H9 (cell line): Measurements from ENCODE around the gene SPIB. TPM values are rescaled to one million over a fixed set of nuclear protein-coding genes. Genes with fewer than 3 reads are reported as not detected.
A peak's percentile ranks its signal among the peaks of the same experiment; 100 is the strongest.
"Not testable (repeated sequence)": the region's sequence is repeated elsewhere in the genome, so short reads cannot be mapped to it uniquely, and the experiment has no call there.

Experiments used
- DNase-seq: peaks from one replicate; pipeline ENCODE4 v3.0.0-alpha.2; 2017
- H2AFZ ChIP-seq: one replicate; pipeline ENCODE4 v1.6.1; 2013; ENCODE audit warnings: mild to moderate bottlenecking, low read length, control low read depth, moderate library complexity
- H2AK5ac ChIP-seq: 2 replicates; pipeline ENCODE4 v1.6.1; 2013; ENCODE audit warnings: low read length, control low read depth, mixed read lengths; ENCODE audit not compliant: insufficient read length
- H2BK120ac ChIP-seq: one replicate; pipeline ENCODE4 v1.6.1; 2013; ENCODE audit warnings: low read depth, mild to moderate bottlenecking, low read length, control low read depth, inconsistent platforms; ENCODE audit not compliant: poor library complexity, severe bottlenecking
- H2BK12ac ChIP-seq: 2 replicates; pipeline ENCODE4 v1.6.1; 2013; ENCODE audit warnings: low read length, control low read depth, mixed read lengths, low read depth; ENCODE audit not compliant: insufficient read length
- H2BK15ac ChIP-seq: 2 replicates; pipeline ENCODE4 v1.6.1; 2013; ENCODE audit warnings: low read depth, low read length, control low read depth
- H2BK20ac ChIP-seq: one replicate; pipeline ENCODE4 v1.6.1; 2013; ENCODE audit warnings: low read depth, mild to moderate bottlenecking, low read length, control low read depth, inconsistent platforms; ENCODE audit not compliant: poor library complexity, severe bottlenecking
- H2BK5ac ChIP-seq: 2 replicates; pipeline ENCODE4 v1.6.1; 2013; ENCODE audit warnings: low read length, control low read depth, mixed read lengths; ENCODE audit not compliant: insufficient read length
- H3K14ac ChIP-seq: 2 replicates; pipeline ENCODE4 v1.6.1; 2013; ENCODE audit warnings: low read length, control low read depth; ENCODE audit not compliant: insufficient read depth
- H3K18ac ChIP-seq: 2 replicates; pipeline ENCODE4 v1.6.1; 2013; ENCODE audit warnings: low read depth, mild to moderate bottlenecking, mixed read lengths, low read length, control low read depth; ENCODE audit not compliant: insufficient read length
- H3K23ac ChIP-seq: 2 replicates; pipeline ENCODE4 v1.6.1; 2013; ENCODE audit warnings: low read length, control low read depth, mixed read lengths, low read depth; ENCODE audit not compliant: insufficient read length
- H3K23me2 ChIP-seq: 2 replicates; pipeline ENCODE4 v1.6.1; 2013; ENCODE audit warnings: low read depth, mild to moderate bottlenecking, mixed read lengths, low read length, control low read depth; ENCODE audit not compliant: insufficient read length, poor library complexity, severe bottlenecking
- H3K27ac ChIP-seq: 2 replicates; pipeline ENCODE4 v1.5.1; 2013; ENCODE audit warnings: low read length, control low read depth, mixed read lengths, low read depth; ENCODE audit not compliant: insufficient read length
- H3K27me3 ChIP-seq: 2 replicates; pipeline ENCODE4 v1.6.1; 2013; ENCODE audit warnings: low read length, control low read depth, inconsistent platforms; ENCODE audit not compliant: insufficient read depth
- H3K4ac ChIP-seq: 2 replicates; pipeline ENCODE4 v1.6.1; 2013; ENCODE audit warnings: low read depth, mild to moderate bottlenecking, control low read depth, inconsistent platforms, low read length, moderate library complexity
- H3K4me1 ChIP-seq: 2 replicates; pipeline ENCODE4 v1.6.1; 2013; ENCODE audit warnings: low read length, control low read depth, inconsistent platforms; ENCODE audit not compliant: insufficient read depth
- H3K4me2 ChIP-seq: 2 replicates; pipeline ENCODE4 v1.6.1; 2013; ENCODE audit warnings: low read length, control low read depth, mixed read lengths; ENCODE audit not compliant: insufficient read length, insufficient read depth
- H3K56ac ChIP-seq: 2 replicates; pipeline ENCODE4 v1.6.1; 2013; ENCODE audit warnings: low read depth, mild to moderate bottlenecking, mixed read lengths, low read length, control low read depth; ENCODE audit not compliant: insufficient read length
- H3K79me1 ChIP-seq: 2 replicates; pipeline ENCODE4 v1.6.1; 2013; ENCODE audit warnings: low read depth, mild to moderate bottlenecking, moderate library complexity, low read length, control low read depth, inconsistent platforms; ENCODE audit not compliant: insufficient read depth, poor library complexity, severe bottlenecking
- H3K79me2 ChIP-seq: 2 replicates; pipeline ENCODE4 v1.6.1; 2013; ENCODE audit warnings: low read length, control low read depth, inconsistent platforms; ENCODE audit not compliant: insufficient read depth
- H3K9ac ChIP-seq: 2 replicates; pipeline ENCODE4 v1.6.1; 2013; ENCODE audit warnings: low read length, control low read depth, mixed read lengths; ENCODE audit not compliant: insufficient read length; ENCODE audit errors: extremely low read depth
- H3K9me3 ChIP-seq: one replicate; pipeline ENCODE4 v1.6.1; 2013; ENCODE audit warnings: low read depth, low read length, inconsistent platforms; ENCODE audit not compliant: control insufficient read depth
- H3T11ph ChIP-seq: one replicate; pipeline ENCODE4 v1.6.1; 2013; ENCODE audit warnings: mild to moderate bottlenecking, low read length, control low read depth, inconsistent platforms
- H4K20me1 ChIP-seq: one replicate; pipeline ENCODE4 v1.6.1; 2013; ENCODE audit not compliant: control insufficient read depth, insufficient read length, insufficient read depth
- H4K5ac ChIP-seq: 2 replicates; pipeline ENCODE4 v1.6.1; 2013; ENCODE audit warnings: low read depth, mild to moderate bottlenecking, mixed read lengths, low read length, control low read depth; ENCODE audit not compliant: insufficient read length
- H4K8ac ChIP-seq: replicated peaks from 2 replicates; pipeline ENCODE4 v1.6.1; 2013; ENCODE audit warnings: low read length, control low read depth, mixed read lengths, low read depth; ENCODE audit not compliant: insufficient read length
- H4K91ac ChIP-seq: 2 replicates; pipeline ENCODE4 v1.6.1; 2013; ENCODE audit warnings: low read depth, mild to moderate bottlenecking, moderate library complexity, mixed read lengths, low read length, control low read depth; ENCODE audit not compliant: insufficient read length
- H3K27ac Mint-ChIP-seq, 3 experiments: 2 replicates in 2 of 3; 3 replicates in 1 of 3; pipeline ENCODE4 v1.8.0; 2020 to 2021; ENCODE audit warnings: mixed read lengths in 3 of 3, mild to moderate bottlenecking in 1 of 3, moderate library complexity in 1 of 3
- H3K27me3 Mint-ChIP-seq: 2 replicates; pipeline ENCODE4 v1.8.0; 2021; ENCODE audit warnings: low read depth, mild to moderate bottlenecking, moderate library complexity, mixed read lengths
- H3K36me3 Mint-ChIP-seq, 3 experiments: 2 replicates in 2 of 3; 3 replicates in 1 of 3; pipeline ENCODE4 v1.8.0; 2020 to 2021; ENCODE audit warnings: low read depth in 3 of 3, mixed read lengths in 3 of 3; ENCODE audit not compliant: insufficient read depth in 1 of 3
- H3K4me1 Mint-ChIP-seq, 2 experiments: 2 replicates each; pipeline ENCODE4 v1.8.0; 2020; ENCODE audit warnings: mixed read lengths in 2 of 2
- H3K4me3 Mint-ChIP-seq, 2 experiments: 2 replicates in 1 of 2; 3 replicates in 1 of 2; pipeline ENCODE4 v1.8.0; 2020 to 2021; ENCODE audit warnings: mild to moderate bottlenecking in 2 of 2, mixed read lengths in 2 of 2, moderate library complexity in 1 of 2
- H3K9me3 Mint-ChIP-seq, 2 experiments: 2 replicates in 1 of 2; 3 replicates in 1 of 2; pipeline ENCODE4 v1.8.0; 2020; ENCODE audit warnings: mild to moderate bottlenecking in 2 of 2, mixed read lengths in 2 of 2, moderate library complexity in 1 of 2
- CTCF ChIP-seq: fragments of 200-600 bp; sonication (generic); conservative IDR thresholded peaks from 3 replicates; pipeline ENCODE4 v1.8.0; 2021; ENCODE audit warnings: antibody characterized with exemption, mild to moderate bottlenecking
- WGBS: extraction: QIAGEN DNeasy Blood & Tissue Kit; methylation state at CpG from one replicate; pipeline ENCODE4 v1.1.7; 2013; ENCODE audit warnings: missing lambda C conversion rate, low lambda C conversion rate, mixed read lengths; ENCODE audit not compliant: insufficient read length; ENCODE audit errors: extremely low coverage; 5-methylcytosine and 5-hydroxymethylcytosine counted together
- total RNA-seq: library from RNA; stranded (reverse); gene quantifications from 2 replicates; pipeline ENCODE4 v1.2.1, GENCODE V29; 2021

Gene SPIB
- total RNA-seq, 1 experiment from 2014 or later: 33.3 TPM

- Histone ChIP-seq H3K9ac (no peak overlapping the region), H2BK120ac (no peak overlapping the region), H3K27ac (no peak overlapping the region), H2AK5ac (no peak overlapping the region), H3T11ph (no peak overlapping the region), H2AFZ (no peak overlapping the region), H2BK15ac (no peak overlapping the region), H4K5ac (no peak overlapping the region), H3K79me2 (peaks cover 12% of the 10 kb centered on the region; the same call in 1 of the 2 replicates), H3K56ac (no peak overlapping the region), H3K4ac (no peak overlapping the region), H2BK5ac (no peak overlapping the region), H2BK20ac (no peak overlapping the region), H4K91ac (no peak overlapping the region), H3K9me3 (no peaks in the 10 kb centered on the region), H4K20me1 (no peaks in the 10 kb centered on the region), H3K79me1 (peaks cover 12% of the 10 kb centered on the region), H3K18ac (no peak overlapping the region), H3K4me2 (no peak overlapping the region), H3K14ac (no peak overlapping the region), H4K8ac (no peak overlapping the region), H3K27me3 (no peaks in the 10 kb centered on the region), H3K4me1 (no peaks in the 10 kb centered on the region), H2BK12ac (no peak overlapping the region), H3K23me2 (peaks cover 14% of the 10 kb centered on the region), H3K23ac (no peak overlapping the region)
- peaks cover 15 to 17% of the 10 kb centered on the region in 2 experiments for H3K4me1 Mint-ChIP-seq
- H3K9me3 Mint-ChIP-seq: peaks cover 19 to 22% of the 10 kb centered on the region in 2 experiments
- DNase-seq: no peak
- no peaks in the 10 kb centered on the region; the same call in 1 of the 2 replicates for H3K27me3 Mint-ChIP-seq
- H3K27ac Mint-ChIP-seq: 0 out of 7 replicates have a peak overlapping the region, but pooled peaks of 2 of the 3 experiments have one; percentile 3 to 16
- H3K36me3 Mint-ChIP-seq: peaks cover 52 to 66% (median 55%) of the 10 kb centered on the region in 3 experiments
- peak overlapping the region in 1 of 2 experiments; percentile 29; a peak in 1 of 5 replicates for H3K4me3 Mint-ChIP-seq
- WGBS: no CpG with 5 or more reads among the region's 8 CpGs
- no peak for TF ChIP-seq CTCF
Observed at GRCh38 chr19:50387868-50388245, 30.9 kb upstream of the SPIB start.

- not testable (repeated sequence) for H3K23ac ChIP-seq, H2BK12ac ChIP-seq, H3K4me1 Mint-ChIP-seq, H3K27ac Mint-ChIP-seq, H3K4ac ChIP-seq, H3K56ac ChIP-seq, H3K27me3 ChIP-seq, H3K27ac ChIP-seq, H3K27me3 Mint-ChIP-seq, H3K9me3 ChIP-seq, H3K14ac ChIP-seq, H3K23me2 ChIP-seq, H3K4me1 ChIP-seq, H2AFZ ChIP-seq, H4K5ac ChIP-seq, H3K79me2 ChIP-seq, H3K4me3 Mint-ChIP-seq, H3T11ph ChIP-seq, H2BK15ac ChIP-seq, H4K91ac ChIP-seq, H4K8ac ChIP-seq, H2BK5ac ChIP-seq, H2AK5ac ChIP-seq, H3K18ac ChIP-seq, H3K9ac ChIP-seq, H4K20me1 ChIP-seq, H2BK20ac ChIP-seq, DNase-seq, H2BK120ac ChIP-seq, H3K4me2 ChIP-seq
- peaks cover 60 to 71% (median 70%) of the 10 kb centered on the region in 3 experiments for H3K36me3 Mint-ChIP-seq
- H3K9me3 Mint-ChIP-seq: peaks cover 20 to 24% of the 10 kb centered on the region in 2 experiments
- WGBS: no CpG with 5 or more reads among the region's 3 CpGs
- peaks cover 12% of the 10 kb centered on the region for H3K79me1 ChIP-seq
Observed at GRCh38 chr19:50390295-50390694, 28.4 kb upstream of the SPIB start.
